HFFc6 (cell line): ENCODE results near the gene NRARP. TPM values are rescaled to one million over a fixed set of nuclear protein-coding genes. Genes with fewer than 3 reads are reported as not detected.

ENCODE experiments used
- DNase-seq: peaks from one replicate; pipeline ENCODE4 v3.0.0-alpha.2; 2018
- H3K27ac Mint-ChIP-seq: 2 replicates; pipeline ENCODE4 v1.8.0; 2020; ENCODE audit warnings: mild to moderate bottlenecking, mixed read lengths
- H3K27me3 Mint-ChIP-seq: 2 replicates; pipeline ENCODE4 v1.8.0; 2021; ENCODE audit warnings: mild to moderate bottlenecking, moderate library complexity, mixed read lengths; ENCODE audit not compliant: insufficient read depth
- H3K36me3 Mint-ChIP-seq: 2 replicates; pipeline ENCODE4 v1.8.0; 2021; ENCODE audit warnings: low read depth, mixed read lengths
- H3K4me1 Mint-ChIP-seq: 2 replicates; pipeline ENCODE4 v1.8.0; 2020; ENCODE audit warnings: low read depth, mixed read lengths
- H3K4me3 Mint-ChIP-seq: 2 replicates; pipeline ENCODE4 v1.8.0; 2020; ENCODE audit warnings: mild to moderate bottlenecking, moderate library complexity, mixed read lengths
- H3K9me3 Mint-ChIP-seq: 2 replicates; pipeline ENCODE4 v1.8.0; 2020; ENCODE audit warnings: mild to moderate bottlenecking, mixed read lengths
- total RNA-seq, 6 experiments: library from RNA; stranded (reverse); fragmentation: NEBNext Ultra II Directional; extraction: Animal tissue kit (Norgen Biotek cat#: 25700); gene quantifications; 2 replicates in 1 of 6; 3 replicates in 5 of 6; pipeline ENCODE4 v1.2.3, GENCODE V29; 2021
- TF ChIP-seq, protein P1 (sequence below): fragments of 200-600 bp; sonication (generic); IDR thresholded peaks from 2 replicates; pipeline ENCODE4 v1.5.0; 2021; ENCODE audit warnings: antibody characterized with exemption, mild to moderate bottlenecking

NRARP gene
- total RNA-seq, 6 experiments from 2014 or later: 0.09 to 0.36 (median 0.17) TPM; not detected in 1

DNA sequence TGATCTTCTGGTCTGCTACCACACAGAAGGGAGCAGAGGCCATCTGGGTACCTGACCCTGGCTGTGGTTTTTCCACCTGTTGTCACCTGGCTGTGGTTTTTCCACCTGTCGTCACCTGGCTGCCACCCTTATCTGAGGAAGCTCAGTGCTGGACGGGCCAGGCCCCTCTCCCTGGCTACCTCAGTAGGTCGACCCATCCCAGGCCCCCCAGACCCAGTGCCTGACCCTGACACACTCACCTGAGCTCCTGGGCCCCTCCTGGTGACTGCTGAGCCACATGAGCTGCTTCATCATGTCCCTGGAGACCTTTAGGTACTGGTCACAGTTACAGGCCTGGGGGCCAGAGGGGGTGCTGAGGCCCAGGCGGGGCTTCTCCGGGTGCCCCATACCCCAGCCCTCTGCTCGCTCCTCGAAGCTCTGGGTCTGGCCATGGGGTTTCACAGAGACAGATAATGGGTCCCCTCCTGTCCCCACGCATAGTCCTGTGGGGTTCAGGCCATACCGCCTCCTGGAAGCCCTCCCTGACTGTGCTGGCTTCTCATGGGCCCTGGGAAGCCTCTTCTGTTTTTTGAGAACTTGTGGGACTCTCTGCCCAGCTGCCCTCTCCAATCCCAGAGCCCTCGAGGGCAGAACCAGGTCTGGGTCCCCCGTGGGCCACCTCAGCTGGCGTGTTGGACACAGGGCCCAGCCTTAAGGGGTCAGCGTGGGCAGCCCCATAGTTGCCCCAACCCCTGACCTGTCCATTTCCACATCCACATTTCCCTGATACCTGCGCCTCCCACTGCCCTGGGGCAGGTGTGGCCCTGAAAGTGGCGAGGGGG lies 7.5 kb upstream of the NRARP start:
- Mint-ChIP-seq H3K27ac (no peak overlapping the region), H3K4me1 (no peaks in the 10 kb centered on the region), H3K27me3 (0 out of 2 replicates have a peak, but pooled peaks cover 2% of the 10 kb centered on the region), H3K4me3 (no peak overlapping the region), H3K36me3 (no peaks in the 10 kb centered on the region), H3K9me3 (no peaks in the 10 kb centered on the region)
- TF ChIP-seq, protein P1, sequence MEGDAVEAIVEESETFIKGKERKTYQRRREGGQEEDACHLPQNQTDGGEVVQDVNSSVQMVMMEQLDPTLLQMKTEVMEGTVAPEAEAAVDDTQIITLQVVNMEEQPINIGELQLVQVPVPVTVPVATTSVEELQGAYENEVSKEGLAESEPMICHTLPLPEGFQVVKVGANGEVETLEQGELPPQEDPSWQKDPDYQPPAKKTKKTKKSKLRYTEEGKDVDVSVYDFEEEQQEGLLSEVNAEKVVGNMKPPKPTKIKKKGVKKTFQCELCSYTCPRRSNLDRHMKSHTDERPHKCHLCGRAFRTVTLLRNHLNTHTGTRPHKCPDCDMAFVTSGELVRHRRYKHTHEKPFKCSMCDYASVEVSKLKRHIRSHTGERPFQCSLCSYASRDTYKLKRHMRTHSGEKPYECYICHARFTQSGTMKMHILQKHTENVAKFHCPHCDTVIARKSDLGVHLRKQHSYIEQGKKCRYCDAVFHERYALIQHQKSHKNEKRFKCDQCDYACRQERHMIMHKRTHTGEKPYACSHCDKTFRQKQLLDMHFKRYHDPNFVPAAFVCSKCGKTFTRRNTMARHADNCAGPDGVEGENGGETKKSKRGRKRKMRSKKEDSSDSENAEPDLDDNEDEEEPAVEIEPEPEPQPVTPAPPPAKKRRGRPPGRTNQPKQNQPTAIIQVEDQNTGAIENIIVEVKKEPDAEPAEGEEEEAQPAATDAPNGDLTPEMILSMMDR: no peak
- DNase-seq: no peak

DNA sequence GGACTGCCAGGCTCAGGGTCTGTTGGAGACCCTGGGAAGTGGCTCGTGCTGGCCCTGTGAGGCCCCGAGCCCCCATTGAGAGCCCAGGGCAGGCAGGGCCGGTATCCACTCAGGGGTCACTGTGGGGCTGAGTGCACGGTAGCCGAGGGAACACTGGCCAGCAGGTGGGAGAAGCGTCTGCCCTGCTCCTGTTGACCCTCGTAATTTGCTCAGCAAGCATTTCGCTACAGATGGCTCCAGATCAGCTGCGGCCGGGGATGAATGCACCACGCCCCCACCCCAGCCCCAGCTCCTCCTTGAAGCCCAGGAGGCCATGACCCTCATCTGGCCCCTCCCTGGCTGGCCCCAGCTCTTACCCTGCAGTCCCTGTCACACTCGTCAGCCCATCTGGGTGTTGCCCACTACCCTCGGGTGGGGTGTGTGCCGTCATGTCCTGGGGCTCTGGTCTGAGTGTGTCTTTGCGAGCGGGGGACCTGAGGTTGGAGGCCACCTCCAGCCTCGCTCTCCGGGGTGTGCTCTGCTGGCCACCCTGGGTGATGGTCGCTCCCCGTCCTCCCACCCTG lies 6.1 kb upstream of the NRARP start:
- no peak for DNase-seq
- H3K4me3 Mint-ChIP-seq: no peak overlapping the region
- no peaks in the 10 kb centered on the region for H3K9me3 Mint-ChIP-seq
- no peaks in the 10 kb centered on the region for H3K4me1 Mint-ChIP-seq
- H3K27me3 Mint-ChIP-seq: peaks cover 6% of the 10 kb centered on the region; the same call in 1 of the 2 replicates
- TF ChIP-seq, protein P1: no peak
- no peaks in the 10 kb centered on the region for H3K36me3 Mint-ChIP-seq
- H3K27ac Mint-ChIP-seq: no peak overlapping the region

DNA sequence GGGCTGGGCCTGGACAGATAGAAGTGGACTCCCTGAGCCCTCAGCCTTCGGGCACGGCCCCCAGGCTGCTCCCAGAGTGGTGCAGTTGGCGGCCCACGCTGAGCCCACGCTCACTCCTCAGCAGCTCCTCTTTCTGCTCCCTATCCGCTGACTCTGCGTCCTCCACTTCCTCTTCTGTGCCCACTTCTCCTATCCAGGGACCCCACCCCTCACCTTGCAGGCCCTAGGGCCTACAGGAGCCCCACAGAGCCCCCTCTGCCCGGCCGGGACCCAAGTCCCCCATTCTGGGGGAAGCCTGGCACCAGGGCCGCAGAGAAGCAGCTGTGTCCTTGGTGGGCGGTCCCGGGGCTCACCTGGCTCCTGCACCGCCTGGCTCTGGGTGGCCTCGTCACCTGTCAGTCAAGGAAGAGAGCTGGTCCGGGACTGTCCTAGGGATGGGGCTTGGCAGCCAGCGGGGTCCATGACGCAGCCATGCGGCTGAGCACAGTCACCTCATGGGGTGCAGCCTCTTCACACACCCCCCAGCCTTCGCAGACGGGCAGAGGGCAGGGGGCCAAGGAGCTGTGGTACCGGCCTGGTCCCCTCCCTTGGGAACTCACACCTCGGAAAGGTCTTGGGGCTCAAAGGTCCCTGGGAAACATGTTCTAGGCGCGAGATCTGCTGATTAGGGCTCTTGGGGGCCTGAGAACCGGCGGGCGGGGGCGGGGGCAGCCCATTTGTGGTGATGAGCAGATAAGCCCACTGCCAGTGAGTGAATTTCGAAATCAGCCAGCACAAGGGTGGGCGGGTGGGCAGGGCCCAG lies 5.4 kb upstream of the NRARP start:
- Mint-ChIP-seq H3K27ac (no peak overlapping the region), H3K27me3 (peaks cover 6% of the 10 kb centered on the region; the same call in 1 of the 2 replicates), H3K4me1 (no peaks in the 10 kb centered on the region), H3K9me3 (no peaks in the 10 kb centered on the region), H3K36me3 (no peaks in the 10 kb centered on the region), H3K4me3 (no peak overlapping the region)
- TF ChIP-seq, protein P1: no peak
- no peak for DNase-seq

DNA sequence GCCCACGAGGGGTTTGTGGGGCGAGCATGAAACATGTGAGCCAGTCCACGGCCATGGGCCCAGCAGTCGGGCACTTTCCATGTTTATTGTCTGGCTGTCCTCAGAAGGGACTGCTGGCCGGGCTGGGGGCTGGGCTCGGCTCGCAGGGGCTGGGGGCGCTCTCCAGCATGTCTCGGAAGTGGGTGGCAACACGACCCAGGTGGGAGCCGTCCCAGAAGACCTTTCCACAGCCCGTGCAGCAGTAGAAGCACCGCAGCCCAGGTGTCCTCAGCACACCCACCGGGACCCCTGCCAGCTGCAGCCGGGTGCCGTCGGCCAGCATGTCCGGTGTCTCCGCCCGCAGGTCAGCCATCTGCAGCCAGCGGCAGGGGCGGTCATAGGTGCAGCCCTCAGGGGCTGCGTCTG lies 4.8 kb upstream of the NRARP start:
- no peak for DNase-seq
- Mint-ChIP-seq H3K27me3 (peaks cover 6% of the 10 kb centered on the region; the same call in 1 of the 2 replicates), H3K4me3 (no peak overlapping the region), H3K9me3 (no peaks in the 10 kb centered on the region), H3K4me1 (no peaks in the 10 kb centered on the region), H3K36me3 (no peaks in the 10 kb centered on the region), H3K27ac (no peak overlapping the region)
- TF ChIP-seq, protein P1: no peak

DNA sequence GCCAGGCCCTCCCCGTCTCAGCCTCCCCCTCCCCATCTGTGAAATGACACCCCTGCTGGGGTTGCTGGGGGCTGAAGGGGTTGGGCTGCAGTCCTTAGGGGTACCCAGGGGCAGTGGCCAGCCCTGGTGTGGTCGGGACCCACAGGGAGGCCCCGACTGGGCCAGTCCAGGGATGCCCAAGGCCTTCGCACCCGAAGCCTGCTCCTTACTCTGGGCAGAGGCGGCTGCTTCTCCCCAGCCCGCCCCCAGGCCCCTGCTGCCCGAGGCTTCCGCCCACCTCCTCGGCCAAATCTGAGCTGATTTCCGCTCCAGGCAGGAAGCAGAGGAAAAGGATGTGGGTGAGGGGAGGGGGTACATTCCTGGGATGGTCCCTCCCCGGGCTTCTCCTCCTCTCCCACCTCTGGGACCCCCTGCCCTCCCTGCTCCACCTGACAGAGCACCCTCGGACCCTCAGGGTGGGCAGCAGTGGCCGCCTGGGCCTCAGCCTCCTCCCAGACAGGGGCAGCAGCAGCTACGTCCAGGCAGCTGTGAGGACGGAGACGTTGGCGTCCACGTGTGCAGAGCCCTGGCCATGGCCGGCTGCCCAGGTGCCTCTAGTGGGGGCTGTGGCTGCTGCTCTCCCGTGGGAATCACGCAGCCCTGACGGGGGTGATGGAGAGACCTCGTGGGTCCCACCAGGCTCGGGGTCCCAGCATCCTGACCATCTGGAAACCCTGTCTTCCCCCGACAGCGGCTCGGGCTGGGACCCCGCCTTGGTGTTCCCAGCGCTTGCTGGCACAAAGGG lies 4.2 kb upstream of the NRARP start:
- TF ChIP-seq, protein P1: no peak
- H3K27ac Mint-ChIP-seq: no peak overlapping the region
- no peaks in the 10 kb centered on the region for H3K36me3 Mint-ChIP-seq
- DNase-seq: no peak
- H3K9me3 Mint-ChIP-seq: no peaks in the 10 kb centered on the region
- no peak overlapping the region for H3K4me3 Mint-ChIP-seq
- H3K4me1 Mint-ChIP-seq: no peaks in the 10 kb centered on the region
- peaks cover 6% of the 10 kb centered on the region; the same call in 1 of the 2 replicates for H3K27me3 Mint-ChIP-seq
